Measurements from ENCODE around the gene GJB1.
"Not testable (repeated sequence)": the region's sequence is repeated elsewhere in the genome, so short reads cannot be mapped to it uniquely, and the experiment has no call there.

The GJB1 gene

GRCh38 chrX:71222929-71223328 is at the start of gene GJB1:
Gene GJB1 (plus strand): TSS chrX:71223224. CDS start chrX:71223708, 484 bp downstream.
- DNase-seq (ENCODE audit: low read depth in 2 of 2) = no peak

- DNase-seq (ENCODE audit: low read depth in 2 of 2) = no peak
Measured at GRCh38 chrX:71173440-71173839, 49.6 kb upstream of the GJB1 start.

GRCh38 chrX:71174795-71175194 is 48.2 kb upstream of the GJB1 start:
- DNase-seq (ENCODE audit: low read depth in 2 of 2) = no peak

- DNase-seq (ENCODE audit: low read depth in 2 of 2) = no peak
Measured at GRCh38 chrX:71175531-71175930, 47.5 kb upstream of the GJB1 start.

GRCh38 chrX:71177327-71177726 is 45.7 kb upstream of the GJB1 start:
- no peak for DNase-seq (ENCODE audit: low read depth in 2 of 2)

GRCh38 chrX:71178908-71179307 is 44.1 kb upstream of the GJB1 start:
- no peak for DNase-seq (ENCODE audit: low read depth in 2 of 2)

GRCh38 chrX:71180579-71181265 is 42.3 kb upstream of the GJB1 start:
- DNase-seq (ENCODE audit: low read depth in 2 of 2) = not testable (repeated sequence)

- no peak for DNase-seq (ENCODE audit: low read depth in 2 of 2)
Measured at GRCh38 chrX:71181558-71181909, 41.5 kb upstream of the GJB1 start.

GRCh38 chrX:71181910-71182799 is 40.9 kb upstream of the GJB1 start:
- peak; percentile 45 to 55 for DNase-seq (ENCODE audit: low read depth in 2 of 2)

- DNase-seq (ENCODE audit: low read depth in 2 of 2) = no peak
Measured at GRCh38 chrX:71182871-71183270, 40.2 kb upstream of the GJB1 start.

GRCh38 chrX:71183341-71183740 is 39.7 kb upstream of the GJB1 start:
- DNase-seq (ENCODE audit: low read depth in 2 of 2) = no peak

GRCh38 chrX:71184092-71184491 is 38.9 kb upstream of the GJB1 start:
- DNase-seq (ENCODE audit: low read depth in 2 of 2) = no peak

- DNase-seq (ENCODE audit: low read depth in 2 of 2) = no peak
Measured at GRCh38 chrX:71184803-71185495, 38.1 kb upstream of the GJB1 start.

GRCh38 chrX:71191248-71191647 is 31.8 kb upstream of the GJB1 start:
- DNase-seq (ENCODE audit: low read depth in 2 of 2) = no peak

GRCh38 chrX:71195964-71196649 is 26.9 kb upstream of the GJB1 start:
- no peak for DNase-seq (ENCODE audit: low read depth in 2 of 2)

- no peak for DNase-seq (ENCODE audit: low read depth in 2 of 2)
Measured at GRCh38 chrX:71198066-71198465, 25.0 kb upstream of the GJB1 start.

- no peak for DNase-seq (ENCODE audit: low read depth in 2 of 2)
Measured at GRCh38 chrX:71199252-71200008, 23.6 kb upstream of the GJB1 start.

- DNase-seq (ENCODE audit: low read depth in 2 of 2) = no peak
Measured at GRCh38 chrX:71210816-71211215, 12.2 kb upstream of the GJB1 start.

- DNase-seq (ENCODE audit: low read depth in 2 of 2) = no peak
Measured at GRCh38 chrX:71212536-71212935, 10.5 kb upstream of the GJB1 start.

GRCh38 chrX:71214152-71214551 is 8.9 kb upstream of the GJB1 start:
- DNase-seq (ENCODE audit: low read depth in 2 of 2) = no peak

Data from stimulated activated CD8-positive, alpha-beta memory T cell treated with anti-CD3 and anti-CD28 coated beads, Interleukin-7, amount 100 ng/mL, for 1 hour (primary cell).